ENCODE results near the gene ARID1B. TPM values are rescaled to one million over a fixed set of nuclear protein-coding genes. Genes with fewer than 3 reads are reported as not detected.

Gene ARID1B
- total RNA-seq, 1 donor from 2014 or later = 67.5 TPM

- Mint-ChIP-seq H3K27me3 (no peaks in the 10 kb centered on the region), H3K4me1 (peaks cover 17% of the 10 kb centered on the region), H3K9me3 (no peaks in the 10 kb centered on the region), H3K36me3 (ENCODE audit: low read depth) (peaks cover 40% of the 10 kb centered on the region), H3K27ac (no peak overlapping the region), H3K4me3 (no peak overlapping the region)
- no peak for DNase-seq
- intact Hi-C loops (cut with micrococcal nuclease) = no loop called here
Measured at GRCh38 chr6:157152556-157152955, 375.4 kb downstream of the ARID1B start.

GRCh38 chr6:157155804-157156203 is 378.6 kb downstream of the ARID1B start:
- Mint-ChIP-seq H3K4me1 (peaks cover 19% of the 10 kb centered on the region), H3K4me3 (no peak overlapping the region), H3K9me3 (no peaks in the 10 kb centered on the region), H3K27ac (no peak overlapping the region), H3K27me3 (no peaks in the 10 kb centered on the region), H3K36me3 (ENCODE audit: low read depth) (peaks cover 28% of the 10 kb centered on the region)
- intact Hi-C loops (cut with micrococcal nuclease) = no loop called here
- no peak for DNase-seq

- peaks cover 21% of the 10 kb centered on the region for H3K36me3 Mint-ChIP-seq (ENCODE audit: low read depth)
- H3K4me1 Mint-ChIP-seq = peaks cover 6% of the 10 kb centered on the region
- H3K27ac Mint-ChIP-seq = no peak overlapping the region
- no peaks in the 10 kb centered on the region for H3K27me3 Mint-ChIP-seq
- no peak for DNase-seq
- no peak overlapping the region for H3K4me3 Mint-ChIP-seq
- intact Hi-C loops (cut with micrococcal nuclease) = no loop called here
- no peaks in the 10 kb centered on the region for H3K9me3 Mint-ChIP-seq
Measured at GRCh38 chr6:157157258-157157657, 380.1 kb downstream of the ARID1B start.

- no peak for DNase-seq
- intact Hi-C loops (cut with micrococcal nuclease) = no loop called here
- peaks cover 16% of the 10 kb centered on the region for H3K36me3 Mint-ChIP-seq (ENCODE audit: low read depth)
- peaks cover 2% of the 10 kb centered on the region for H3K4me1 Mint-ChIP-seq
- no peak overlapping the region for H3K4me3 Mint-ChIP-seq
- H3K9me3 Mint-ChIP-seq = no peaks in the 10 kb centered on the region
- no peaks in the 10 kb centered on the region for H3K27me3 Mint-ChIP-seq
- H3K27ac Mint-ChIP-seq = no peak overlapping the region
Measured at GRCh38 chr6:157158456-157158855, 381.3 kb downstream of the ARID1B start.

- H3K27ac Mint-ChIP-seq = no peak overlapping the region
- peaks cover 14% of the 10 kb centered on the region for H3K36me3 Mint-ChIP-seq (ENCODE audit: low read depth)
- intact Hi-C loops (cut with micrococcal nuclease) = no loop called here
- no peaks in the 10 kb centered on the region for H3K9me3 Mint-ChIP-seq
- no peaks in the 10 kb centered on the region for H3K27me3 Mint-ChIP-seq
- H3K4me1 Mint-ChIP-seq = peaks cover 4% of the 10 kb centered on the region
- no peak for DNase-seq
- H3K4me3 Mint-ChIP-seq = no peak overlapping the region
Measured at GRCh38 chr6:157158897-157159296, 381.7 kb downstream of the ARID1B start.

- Mint-ChIP-seq H3K4me1 (peaks cover 4% of the 10 kb centered on the region), H3K27ac (no peak overlapping the region), H3K27me3 (no peaks in the 10 kb centered on the region), H3K36me3 (ENCODE audit: low read depth) (peaks cover 12% of the 10 kb centered on the region), H3K9me3 (no peaks in the 10 kb centered on the region), H3K4me3 (no peak overlapping the region)
- no peak for DNase-seq
- intact Hi-C loops (cut with micrococcal nuclease) = no loop called here
Measured at GRCh38 chr6:157159348-157159747, 382.2 kb downstream of the ARID1B start.

GRCh38 chr6:157161912-157162311 is 384.7 kb downstream of the ARID1B start:
- DNase-seq = no peak
- Mint-ChIP-seq H3K4me1 (peaks cover 4% of the 10 kb centered on the region), H3K27ac (no peak overlapping the region), H3K9me3 (no peaks in the 10 kb centered on the region), H3K36me3 (ENCODE audit: low read depth) (peaks cover 7% of the 10 kb centered on the region), H3K4me3 (no peak overlapping the region), H3K27me3 (no peaks in the 10 kb centered on the region)
- intact Hi-C loops (cut with micrococcal nuclease) = loop anchor here (5.0 kb wide), 1 partner anchor 40 kb away; no protein-coding TSS in a partner anchor

- intact Hi-C loops (cut with micrococcal nuclease) = loop anchor here (5.0 kb wide), 1 partner anchor 41 kb away; no protein-coding TSS in a partner anchor
- no peaks in the 10 kb centered on the region for H3K9me3 Mint-ChIP-seq
- H3K36me3 Mint-ChIP-seq (ENCODE audit: low read depth) = peaks cover 8% of the 10 kb centered on the region
- H3K4me3 Mint-ChIP-seq = no peak overlapping the region
- H3K4me1 Mint-ChIP-seq = peaks cover 4% of the 10 kb centered on the region
- no peak overlapping the region for H3K27ac Mint-ChIP-seq
- no peaks in the 10 kb centered on the region for H3K27me3 Mint-ChIP-seq
- no peak for DNase-seq
Measured at GRCh38 chr6:157162766-157163433, 385.7 kb downstream of the ARID1B start.

- Mint-ChIP-seq H3K4me3 (no peak overlapping the region), H3K9me3 (no peaks in the 10 kb centered on the region), H3K27me3 (no peaks in the 10 kb centered on the region), H3K4me1 (peaks cover 3% of the 10 kb centered on the region), H3K36me3 (ENCODE audit: low read depth) (peaks cover 14% of the 10 kb centered on the region), H3K27ac (no peak overlapping the region)
- intact Hi-C loops (cut with micrococcal nuclease) = loop anchor here (5.0 kb wide), 1 partner anchor 41 kb away; no protein-coding TSS in a partner anchor
- DNase-seq = no peak
Measured at GRCh38 chr6:157163434-157164159, 386.4 kb downstream of the ARID1B start.

- intact Hi-C loops (cut with micrococcal nuclease) = loop anchor here (5.0 kb wide), 1 partner anchor 43 kb away; no protein-coding TSS in a partner anchor
- H3K36me3 Mint-ChIP-seq (ENCODE audit: low read depth) = peaks cover 14% of the 10 kb centered on the region
- H3K27me3 Mint-ChIP-seq = no peaks in the 10 kb centered on the region
- no peaks in the 10 kb centered on the region for H3K9me3 Mint-ChIP-seq
- DNase-seq = no peak
- no peak overlapping the region for H3K27ac Mint-ChIP-seq
- peaks cover 2% of the 10 kb centered on the region for H3K4me1 Mint-ChIP-seq
- H3K4me3 Mint-ChIP-seq = no peak overlapping the region
Measured at GRCh38 chr6:157164972-157165371, 387.8 kb downstream of the ARID1B start.

- Mint-ChIP-seq H3K36me3 (ENCODE audit: low read depth) (peaks cover 9% of the 10 kb centered on the region), H3K9me3 (no peaks in the 10 kb centered on the region), H3K27me3 (no peaks in the 10 kb centered on the region), H3K4me3 (no peak overlapping the region), H3K27ac (no peak overlapping the region), H3K4me1 (peaks cover 2% of the 10 kb centered on the region)
- DNase-seq = no peak
- intact Hi-C loops (cut with micrococcal nuclease) = no loop called here
Measured at GRCh38 chr6:157166784-157167183, 389.6 kb downstream of the ARID1B start.

GRCh38 chr6:157167837-157168236 is 390.7 kb downstream of the ARID1B start:
- intact Hi-C loops (cut with micrococcal nuclease) = no loop called here
- no peak overlapping the region for H3K4me3 Mint-ChIP-seq

GRCh38 chr6:157168471-157168870 is 391.3 kb downstream of the ARID1B start:
- DNase-seq = no peak
- Mint-ChIP-seq H3K27me3 (no peaks in the 10 kb centered on the region), H3K36me3 (ENCODE audit: low read depth) (peaks cover 9% of the 10 kb centered on the region), H3K27ac (no peak overlapping the region), H3K4me1 (peaks cover 2% of the 10 kb centered on the region), H3K4me3 (no peak overlapping the region), H3K9me3 (no peaks in the 10 kb centered on the region)
- intact Hi-C loops (cut with micrococcal nuclease) = no loop called here

More at GRCh38 chr6:157167837-157168236, 390.7 kb downstream of the ARID1B start:
- Mint-ChIP-seq H3K27me3 (no peaks in the 10 kb centered on the region), H3K9me3 (no peaks in the 10 kb centered on the region), H3K4me1 (peaks cover 2% of the 10 kb centered on the region), H3K36me3 (ENCODE audit: low read depth) (peaks cover 9% of the 10 kb centered on the region), H3K27ac (no peak overlapping the region)
- DNase-seq = no peak

GRCh38 chr6:157169226-157169625 is 392.0 kb downstream of the ARID1B start:
- intact Hi-C loops (cut with micrococcal nuclease) = no loop called here
- Mint-ChIP-seq H3K27me3 (no peaks in the 10 kb centered on the region), H3K4me3 (no peak overlapping the region), H3K36me3 (ENCODE audit: low read depth) (peaks cover 9% of the 10 kb centered on the region), H3K27ac (no peak overlapping the region), H3K9me3 (no peaks in the 10 kb centered on the region), H3K4me1 (no peaks in the 10 kb centered on the region)
- DNase-seq = no peak
